GM19455 (cell line): ENCODE results near the gene CACNA2D2.

ENCODE experiments used
- ATAC-seq: cut with Tn5 transposase; IDR thresholded peaks from one replicate; pipeline ENCODE4 v1.9.1; 2021; ENCODE audit not compliant: unreplicated experiment

Gene CACNA2D2

DNA sequence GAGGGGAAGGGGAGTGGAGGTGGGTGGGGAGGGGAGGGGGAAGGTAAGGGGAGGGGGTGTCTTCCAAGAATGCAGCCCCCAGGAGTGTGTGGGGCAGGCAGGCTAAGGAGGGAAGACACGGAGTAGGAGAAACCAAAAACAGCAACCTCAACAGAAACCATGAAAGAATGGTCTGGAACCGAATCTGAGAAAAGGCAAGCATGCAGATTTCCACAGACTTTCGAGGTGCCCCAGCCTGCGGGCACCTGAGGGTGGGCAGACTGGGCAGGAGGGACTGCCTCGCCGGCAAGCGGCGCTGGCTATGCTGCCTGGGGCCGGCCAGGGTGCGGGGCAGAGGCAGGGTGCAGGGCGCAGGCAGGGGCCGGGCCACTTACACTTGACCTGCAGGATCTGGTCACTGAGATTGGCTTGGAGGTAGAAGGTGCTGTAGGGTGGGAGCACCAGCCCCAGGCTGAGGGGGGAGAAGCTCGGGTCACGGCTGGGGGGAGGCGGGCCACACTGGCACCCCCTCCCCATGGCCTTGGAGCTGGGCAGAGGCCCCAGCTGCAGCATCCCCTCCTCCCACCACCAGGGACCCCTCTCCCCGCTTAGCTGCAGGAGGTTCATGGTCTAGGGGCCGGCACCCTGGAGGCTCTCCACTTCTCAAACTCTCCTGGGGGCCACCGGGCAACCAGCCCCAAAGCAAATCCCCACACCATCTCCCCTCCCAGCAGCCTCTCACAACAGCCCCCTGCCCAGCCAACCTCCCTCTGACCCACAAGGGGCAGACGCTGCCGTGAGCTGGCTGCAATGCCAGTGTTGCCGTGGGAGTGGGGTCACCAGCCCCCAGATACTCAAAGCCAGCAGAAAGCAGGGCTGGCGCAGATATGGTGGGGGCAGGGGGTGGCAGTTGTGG lies 128.8 kb downstream of the CACNA2D2 start:
- no peak for ATAC-seq

- no peak for ATAC-seq
These were observed 130.0 kb downstream of the CACNA2D2 start for GRCh38 chr3:50373146-50374051.

DNA sequence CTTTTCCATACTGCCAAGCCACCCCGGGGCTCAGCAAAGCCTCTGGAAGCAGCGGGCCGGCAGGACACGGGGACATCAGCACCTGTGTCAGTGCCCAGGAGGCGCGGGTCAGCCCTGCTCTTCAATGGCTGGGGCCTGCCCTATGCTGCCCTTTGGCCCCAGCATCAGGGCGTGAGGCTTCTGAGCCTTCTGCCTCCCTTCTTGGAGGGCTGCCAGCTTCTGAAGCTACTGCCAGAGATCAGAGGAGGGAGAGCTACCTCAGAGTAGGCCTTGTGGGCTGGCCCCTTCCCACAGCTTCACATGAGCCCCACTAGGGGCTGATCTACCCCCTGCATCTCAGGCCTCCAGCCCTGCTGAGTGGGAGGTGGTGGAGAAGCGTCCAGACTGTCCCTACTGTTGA lies 131.1 kb downstream of the CACNA2D2 start:
- ATAC-seq: no peak

GRCh38 chr3:50371133-50371685 lies 132.2 kb downstream of the CACNA2D2 start:
- ATAC-seq: no peak

DNA sequence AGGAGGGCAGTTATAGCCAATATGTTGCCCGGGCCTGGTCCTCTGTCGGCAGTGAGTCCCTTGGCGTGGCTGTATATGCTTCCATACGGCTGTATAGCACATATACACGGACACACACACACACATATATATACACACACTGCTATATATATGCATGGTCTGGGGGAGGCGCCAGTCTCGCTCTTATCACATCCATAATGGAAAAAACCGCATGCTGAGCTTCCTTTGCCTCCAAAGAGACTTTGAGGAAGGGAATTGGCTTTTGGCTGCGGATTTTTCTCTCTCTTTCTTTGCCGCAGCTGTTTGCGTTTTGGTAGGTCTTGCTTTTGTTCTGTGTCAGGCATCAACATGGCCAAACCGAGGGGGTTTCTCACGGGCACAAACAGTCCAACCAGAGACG lies 132.8 kb downstream of the CACNA2D2 start:
- ATAC-seq: no peak

DNA sequence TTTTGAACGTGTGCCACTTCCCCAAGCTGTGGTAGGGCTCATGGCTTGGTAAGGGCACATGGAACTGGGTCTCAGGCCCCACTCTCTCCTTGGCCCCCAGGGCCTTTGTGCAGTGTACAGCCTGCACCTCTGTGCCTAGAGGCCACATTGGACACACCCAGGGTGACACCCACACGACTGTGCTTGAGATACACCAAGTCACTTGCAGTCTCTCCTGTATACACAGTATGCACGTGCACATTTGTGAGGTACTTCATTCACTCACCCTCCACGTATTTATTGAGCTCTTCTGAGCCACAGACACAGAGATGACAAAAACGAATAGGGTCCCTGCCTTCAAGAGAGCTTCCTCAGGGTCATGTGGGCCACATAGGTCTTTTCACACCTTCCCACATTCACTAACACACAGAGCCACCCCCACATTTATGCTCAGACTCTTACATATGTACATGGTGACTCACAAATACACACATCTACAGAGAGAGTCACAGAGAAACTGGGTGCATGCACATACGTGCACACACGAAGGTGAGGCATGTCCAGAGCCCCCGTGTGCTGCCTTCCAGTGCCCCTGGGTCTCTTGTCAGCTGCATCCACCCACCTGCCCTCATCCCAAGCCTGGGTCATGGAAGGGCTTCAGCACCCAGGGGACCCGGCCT lies 134.3 kb downstream of the CACNA2D2 start:
- ATAC-seq: no peak

GRCh38 chr3:50365842-50366220 lies 137.6 kb downstream of the CACNA2D2 start:
- no peak for ATAC-seq

- peak; percentile 81 for ATAC-seq
These were observed 138.2 kb downstream of the CACNA2D2 start for GRCh38 chr3:50365080-50365841.

- no peak for ATAC-seq
These were observed 138.8 kb downstream of the CACNA2D2 start for GRCh38 chr3:50364573-50365079.

DNA sequence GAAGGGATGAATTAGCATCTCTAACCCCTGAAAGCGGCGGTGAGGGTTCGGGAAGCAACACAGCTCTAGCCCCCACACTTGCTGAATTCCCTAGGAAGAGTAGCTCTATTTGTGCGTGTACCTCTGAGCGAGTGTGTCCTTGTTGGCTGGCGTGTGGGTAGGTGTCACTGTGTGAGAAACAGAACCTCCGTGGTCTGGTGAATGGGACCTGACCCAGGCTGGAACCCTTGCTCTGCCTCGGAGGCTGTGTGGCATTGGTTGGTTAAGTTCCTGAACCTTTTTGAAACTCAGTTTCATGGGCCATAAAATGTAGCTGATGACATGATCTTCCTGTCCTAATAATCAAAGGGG lies 143.7 kb downstream of the CACNA2D2 start:
- ATAC-seq: peak; percentile 14

GRCh38 chr3:50358911-50359759 lies 144.3 kb downstream of the CACNA2D2 start, which contains the start of gene TMEM115:
TSS of gene TMEM115 (minus strand) at chr3:50359521. CDS start at chr3:50359063, 458 bp downstream.
- peak; percentile 98 for ATAC-seq

DNA sequence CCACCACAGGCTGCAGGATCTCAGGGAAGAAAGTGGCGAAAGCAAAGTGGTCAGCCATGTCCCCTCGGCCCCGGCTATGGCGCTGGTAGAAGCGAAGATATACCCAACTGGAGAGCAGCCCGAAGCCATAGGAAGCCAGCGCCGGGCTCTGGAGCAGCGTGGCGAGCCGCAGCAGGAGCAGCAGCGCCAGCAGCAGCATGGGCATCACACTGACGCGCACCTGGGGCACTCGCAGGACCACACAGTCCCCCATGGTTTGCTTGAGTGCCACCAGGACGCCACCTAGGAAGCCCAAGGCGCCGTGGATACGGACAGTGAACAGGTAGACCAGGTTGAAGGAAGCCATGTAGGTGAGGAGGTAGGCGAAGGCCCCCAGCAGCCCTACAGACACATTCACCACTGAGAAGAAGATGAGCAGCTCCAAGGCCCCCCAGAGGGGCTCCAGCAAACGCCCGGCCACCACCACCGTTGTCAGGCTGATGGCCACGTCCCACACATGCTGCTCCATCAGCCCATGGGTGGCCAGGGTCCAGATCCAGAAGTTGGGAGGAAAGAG lies 145.0 kb downstream of the CACNA2D2 start:
- no peak for ATAC-seq

DNA sequence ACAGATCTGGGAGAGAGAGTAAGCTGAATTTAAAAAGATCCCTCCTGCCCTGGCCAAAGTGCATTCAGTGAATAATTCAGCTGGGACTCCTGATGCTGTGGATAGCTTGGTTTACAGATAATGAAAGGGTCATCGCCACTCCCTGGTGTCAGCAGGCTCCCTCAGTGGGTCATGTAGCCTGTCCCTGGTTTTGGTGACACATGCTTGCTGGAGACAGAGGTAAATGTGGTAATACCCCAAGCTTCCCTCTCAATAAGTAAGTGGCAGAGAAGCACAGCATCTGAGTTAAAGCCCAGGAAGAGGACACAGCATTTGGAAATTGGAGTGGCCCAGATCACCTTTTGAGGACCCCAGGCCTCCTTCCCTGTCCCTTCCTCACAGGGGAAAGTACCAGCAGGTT lies 146.0 kb downstream of the CACNA2D2 start:
- no peak for ATAC-seq

DNA sequence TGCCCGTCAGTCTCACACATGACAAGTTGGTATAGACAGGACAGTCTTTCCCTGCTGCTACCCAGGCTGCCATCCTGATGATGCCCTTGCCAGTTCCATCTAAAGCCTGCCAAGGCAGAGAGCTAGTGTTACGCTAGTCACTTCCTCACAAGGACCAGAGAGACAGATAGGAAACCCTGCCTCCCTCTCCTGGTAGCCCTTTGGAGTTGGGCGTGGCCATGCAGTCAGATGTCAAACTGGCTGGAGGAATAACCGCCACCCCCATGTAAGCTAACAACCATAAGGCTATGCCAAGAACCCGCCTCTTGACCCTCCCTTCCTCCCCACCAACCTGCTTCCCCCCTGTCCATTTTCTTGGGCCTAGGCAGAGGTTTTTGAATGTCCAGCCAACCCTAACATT lies 146.9 kb downstream of the CACNA2D2 start:
- no peak for ATAC-seq

GRCh38 chr3:50355829-50356552 lies 147.4 kb downstream of the CACNA2D2 start:
- no peak for ATAC-seq

- ATAC-seq: no peak
These were observed 148.6 kb downstream of the CACNA2D2 start for GRCh38 chr3:50354850-50355249.

DNA sequence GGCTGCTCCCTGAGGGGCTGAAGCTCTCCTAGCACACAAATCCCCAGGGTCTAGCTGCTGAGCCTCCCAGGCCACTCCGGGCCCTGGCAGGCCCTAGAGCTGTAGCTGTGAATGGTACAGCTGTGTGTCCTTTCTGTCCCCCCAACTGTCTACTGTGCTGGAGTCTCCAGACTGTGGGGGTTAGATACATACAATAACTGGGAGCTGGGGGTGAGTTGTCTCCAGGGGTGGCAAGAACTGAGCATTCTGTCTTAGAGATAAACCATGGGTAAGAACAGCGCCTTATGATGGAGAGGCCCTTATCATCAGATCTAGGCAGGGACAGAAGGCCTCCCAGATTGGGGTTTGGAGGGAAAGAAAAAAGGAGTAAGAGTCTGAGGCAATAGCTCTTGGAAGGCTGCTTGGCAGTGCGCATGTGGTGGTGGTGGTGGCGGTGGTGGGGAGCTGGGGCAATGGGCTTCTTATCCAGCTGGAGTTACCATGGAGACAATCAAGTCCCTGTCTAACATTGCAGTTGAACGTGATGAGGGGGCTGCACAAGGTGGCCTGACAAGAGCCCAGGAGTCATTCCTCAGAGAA lies 149.2 kb downstream of the CACNA2D2 start:
- no peak for ATAC-seq
